Nephron (organoid): ENCODE measurements around the gene SLC25A48.

Source experiments
- H3K27ac Mint-ChIP-seq, 3 experiments: 2 replicates each; pipeline ENCODE4 v1.8.0; 2020; ENCODE audit warnings: mixed read lengths in 3 of 3, mild to moderate bottlenecking in 2 of 3, moderate library complexity in 1 of 3
- H3K27me3 Mint-ChIP-seq: 2 replicates; pipeline ENCODE4 v1.8.0; 2021; ENCODE audit warnings: low read depth, mild to moderate bottlenecking, moderate library complexity, mixed read lengths
- H3K36me3 Mint-ChIP-seq: 2 replicates; pipeline ENCODE4 v1.8.0; 2020; ENCODE audit warnings: low read depth, mixed read lengths
- H3K4me1 Mint-ChIP-seq: 2 replicates; pipeline ENCODE4 v1.8.0; 2020; ENCODE audit warnings: mixed read lengths
- H3K4me3 Mint-ChIP-seq, 3 experiments: 2 replicates each; pipeline ENCODE4 v1.8.0; 2020; ENCODE audit warnings: mild to moderate bottlenecking in 3 of 3, mixed read lengths in 3 of 3, moderate library complexity in 2 of 3
- H3K9me3 Mint-ChIP-seq: 2 replicates; pipeline ENCODE4 v1.8.0; 2020; ENCODE audit warnings: mixed read lengths
- CTCF ChIP-seq, 3 experiments: fragments of 200-600 bp; sonication (generic); IDR thresholded peaks; one replicate each; pipeline ENCODE4 v1.5.0; 2021; ENCODE audit warnings: antibody characterized with exemption in 3 of 3; ENCODE audit not compliant: unreplicated experiment in 3 of 3

SLC25A48 gene

GRCh38 chr5:135894789-135895188 lies 60.3 kb downstream of the SLC25A48 start:
- Mint-ChIP-seq H3K4me1 (peaks cover 20% of the 10 kb centered on the region), H3K9me3 (no peaks in the 10 kb centered on the region), H3K36me3 (no peaks in the 10 kb centered on the region), H3K4me3 (no peak overlapping the region), H3K27me3 (peaks cover 34% of the 10 kb centered on the region), H3K27ac (no peak overlapping the region)
- TF ChIP-seq CTCF (IDR thresholded peaks at IDR 0.05; ENCODE audit: unreplicated experiment in 3 of 3), result no peak

- no peak for TF ChIP-seq CTCF (IDR thresholded peaks at IDR 0.05; ENCODE audit: unreplicated experiment in 3 of 3)
- no peak within 1 kb of the TSS for H3K4me3 Mint-ChIP-seq
Observed at GRCh38 chr5:135895474-135896006, 61.1 kb downstream of the SLC25A48 start, which contains the start of gene IL9. Gene IL9 (minus strand): TSS chr5:135895841. CDS start chr5:135895816, 25 bp downstream.

DNA sequence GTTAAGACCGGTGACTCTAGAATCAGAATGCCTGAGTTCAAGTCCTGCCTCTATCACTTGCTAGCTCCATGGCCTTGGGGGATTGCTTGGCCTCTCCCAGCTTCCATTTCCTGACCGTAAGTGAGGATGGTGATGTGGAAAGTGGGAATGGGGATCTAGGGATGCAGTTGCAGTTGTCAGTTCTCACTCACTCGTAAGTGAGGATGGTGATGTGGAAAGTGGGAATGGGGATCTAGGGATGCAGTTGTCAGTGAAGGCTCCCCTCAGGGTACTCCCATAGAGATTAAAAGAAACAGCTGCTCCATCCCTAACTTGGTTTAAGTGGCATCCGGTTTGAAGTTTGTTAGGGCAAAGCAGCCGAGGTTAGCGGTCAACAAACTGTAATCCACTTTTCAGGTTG lies 64.2 kb downstream of the SLC25A48 start:
- Mint-ChIP-seq H3K9me3 (no peaks in the 10 kb centered on the region), H3K4me1 (peaks cover 9% of the 10 kb centered on the region), H3K27ac (no peak overlapping the region), H3K4me3 (no peak overlapping the region), H3K27me3 (peaks cover 46% of the 10 kb centered on the region), H3K36me3 (no peaks in the 10 kb centered on the region)
- no peak for TF ChIP-seq CTCF (IDR thresholded peaks at IDR 0.05; ENCODE audit: unreplicated experiment in 3 of 3)

More at GRCh38 chr5:135895474-135896006, 61.1 kb downstream of the SLC25A48 start, which contains the start of gene IL9:
- peaks cover 20% of the 10 kb centered on the region for H3K4me1 Mint-ChIP-seq
- peaks cover 36% of the 10 kb centered on the region for H3K27me3 Mint-ChIP-seq
- H3K9me3 Mint-ChIP-seq, result no peaks in the 10 kb centered on the region
- H3K27ac Mint-ChIP-seq, result no peak within 1 kb of the TSS
- H3K36me3 Mint-ChIP-seq, result no peaks in the 10 kb centered on the region

- peaks cover 9% of the 10 kb centered on the region for H3K4me1 Mint-ChIP-seq
- no peaks in the 10 kb centered on the region for H3K36me3 Mint-ChIP-seq
- no peak for TF ChIP-seq CTCF (IDR thresholded peaks at IDR 0.05; ENCODE audit: unreplicated experiment in 3 of 3)
- no peak overlapping the region for H3K4me3 Mint-ChIP-seq
- H3K9me3 Mint-ChIP-seq, result no peaks in the 10 kb centered on the region
- H3K27me3 Mint-ChIP-seq, result peaks cover 53% of the 10 kb centered on the region
- H3K27ac Mint-ChIP-seq, result no peak overlapping the region
Observed at GRCh38 chr5:135900276-135900675, 65.8 kb downstream of the SLC25A48 start.

GRCh38 chr5:135901633-135902032 lies 67.2 kb downstream of the SLC25A48 start:
- Mint-ChIP-seq H3K36me3 (no peaks in the 10 kb centered on the region), H3K4me3 (no peak overlapping the region), H3K9me3 (no peaks in the 10 kb centered on the region), H3K4me1 (peaks cover 9% of the 10 kb centered on the region), H3K27me3 (peaks cover 47% of the 10 kb centered on the region), H3K27ac (no peak overlapping the region)
- no peak for TF ChIP-seq CTCF (IDR thresholded peaks at IDR 0.05; ENCODE audit: unreplicated experiment in 3 of 3)

DNA sequence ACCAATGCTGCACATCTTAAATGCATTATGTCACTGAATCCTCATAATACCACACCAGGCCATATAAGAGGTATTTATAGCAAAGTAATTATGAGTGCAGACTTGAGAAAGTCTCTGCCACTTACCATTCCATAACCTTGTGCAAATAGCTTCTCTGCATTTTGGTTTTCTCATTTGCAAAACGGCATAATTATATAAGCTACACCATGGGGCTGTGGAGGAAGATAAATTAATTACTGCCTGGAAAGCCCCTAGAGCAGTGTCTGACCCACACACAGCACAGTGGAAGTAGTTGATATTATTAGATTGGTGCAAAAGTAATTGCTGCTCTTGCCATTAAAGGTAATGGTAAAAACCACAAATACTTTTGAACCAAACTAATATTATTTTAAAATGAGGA lies 70.7 kb downstream of the SLC25A48 start:
- no peaks in the 10 kb centered on the region for H3K36me3 Mint-ChIP-seq
- peaks cover 9% of the 10 kb centered on the region for H3K4me1 Mint-ChIP-seq
- H3K4me3 Mint-ChIP-seq, result no peak overlapping the region
- no peak for TF ChIP-seq CTCF (IDR thresholded peaks at IDR 0.05; ENCODE audit: unreplicated experiment in 3 of 3)
- H3K27ac Mint-ChIP-seq, result no peak overlapping the region
- peaks cover 58% of the 10 kb centered on the region for H3K27me3 Mint-ChIP-seq
- no peaks in the 10 kb centered on the region for H3K9me3 Mint-ChIP-seq
